ENCODE data around the gene MPRIP. TPM values are rescaled to one million over a fixed set of nuclear protein-coding genes. Genes with fewer than 3 reads are reported as not detected.

MPRIP gene
- total and polyA plus RNA-seq, 2 donors (not counting 3 experiments of a cell fraction or from before 2014, with no cell fraction given): 94.6 to 246 TPM

- Histone ChIP-seq H3K4me3 (replicated peaks in 1 of 3; ENCODE audit: insufficient read depth in 1 of 3, low read depth in 1 of 3, low read length in 3 of 3) (no peak overlapping the region), H4K20me1 (replicated peaks; ENCODE audit: control insufficient read depth, extremely low read depth, insufficient read depth, low read length) (no peaks in the 10 kb centered on the region), H3K4me1 (ENCODE audit: control insufficient read depth, extremely low read depth, insufficient read depth, low read length) (peaks cover 24% of the 10 kb centered on the region), H3K27me3 (ENCODE audit: control insufficient read depth in 2 of 2, insufficient read depth in 2 of 2, low read length in 2 of 2) (no peaks in the 10 kb centered on the region), H3K36me3 (ENCODE audit: control insufficient read depth in 2 of 2, extremely low read depth in 1 of 2, insufficient read depth in 2 of 2, low read length in 2 of 2) (peaks cover 32 to 56% of the 10 kb centered on the region in 2 experiments), H3K27ac (ENCODE audit: insufficient read depth, low read depth, low read length) (no peak overlapping the region), H3K4me2 (ENCODE audit: insufficient read depth, low read length) (no peak overlapping the region), H3K79me2 (ENCODE audit: control insufficient read depth, insufficient read depth, low read length) (peaks cover 3% of the 10 kb centered on the region), H3K9ac (replicated peaks; ENCODE audit: extremely low read depth, insufficient read depth, low read length) (no peak overlapping the region), H3K9me3 (replicated peaks; ENCODE audit: control insufficient read depth, insufficient read depth, low read length) (no peaks in the 10 kb centered on the region), H2AFZ (ENCODE audit: low read depth, low read length) (no peak overlapping the region), H3K9me1 (replicated peaks; ENCODE audit: control insufficient read depth, extremely low read depth, insufficient read depth, low read length) (no peaks in the 10 kb centered on the region)
- no peak for DNase-seq (ENCODE audit: low read depth, low spot score)
- intact Hi-C loops (cut with micrococcal nuclease): no loop called here
- BruUV-seq (replicated peaks): no TSS peak
- dilution Hi-C loops (cut with MboI; ENCODE audit: extremely low pct_ligation_motif_present, low sequenced_read_pairs): no loop called here
- TF ChIP-seq POLR2A (IDR thresholded peaks at IDR 0.05; ENCODE audit: low read depth, low read length) (no peak), MAX (IDR thresholded peaks at IDR 0.05; ENCODE audit: insufficient read depth, insufficient read length) (no peak), FOS (IDR thresholded peaks at IDR 0.05; ENCODE audit: borderline replicate concordance, insufficient read depth, low read length) (no peak), MYC (IDR thresholded peaks at IDR 0.05; ENCODE audit: low read depth, low read length) (no peak), GATA2 (IDR thresholded peaks at IDR 0.05; ENCODE audit: insufficient read depth, insufficient read length, low read depth, low read length) (no peak), CTCF (IDR thresholded peaks at IDR 0.05; ENCODE audit: extremely low read depth in 1 of 2, insufficient read depth in 1 of 2, low read depth in 1 of 2, low read length in 2 of 2) (no peak), JUN (IDR thresholded peaks at IDR 0.05; ENCODE audit: borderline replicate concordance, insufficient read depth, insufficient read length, low read depth) (no peak), POLR2AphosphoS5 (IDR thresholded peaks at IDR 0.05; ENCODE audit: insufficient read depth, low read depth, low read length) (no peak)
- ChIA-PET CTCF (interaction anchor here (2.3 kb wide), 1 partner anchor 13 kb away, joined by 11 read pairs; no protein-coding TSS in a partner anchor), POLR2A (interaction anchor here (0.6 kb wide), 1 partner anchor 38 kb away, joined by 3 read pairs; no protein-coding TSS in a partner anchor)
- FAIRE-seq: no peak
Observed at GRCh38 chr17:17154981-17155380, 112.7 kb downstream of the MPRIP start.

Measured in endothelial cell of umbilical vein (primary cell).